Hematopoietic multipotent progenitor cell treated with erythropoietin and hydrocortisone succinate and interleukin-3 and kit ligand, for 4 days (in vitro differentiated cells): ENCODE data around the gene NSUN5.
"Not testable (repeated sequence)": the region's sequence is repeated elsewhere in the genome, so short reads cannot be mapped to it uniquely, and the experiment has no call there.

ENCODE experiments used
- DNase-seq: peaks from one replicate; pipeline ENCODE4 v3.0.0-alpha.2; 2015

NSUN5 gene

DNA sequence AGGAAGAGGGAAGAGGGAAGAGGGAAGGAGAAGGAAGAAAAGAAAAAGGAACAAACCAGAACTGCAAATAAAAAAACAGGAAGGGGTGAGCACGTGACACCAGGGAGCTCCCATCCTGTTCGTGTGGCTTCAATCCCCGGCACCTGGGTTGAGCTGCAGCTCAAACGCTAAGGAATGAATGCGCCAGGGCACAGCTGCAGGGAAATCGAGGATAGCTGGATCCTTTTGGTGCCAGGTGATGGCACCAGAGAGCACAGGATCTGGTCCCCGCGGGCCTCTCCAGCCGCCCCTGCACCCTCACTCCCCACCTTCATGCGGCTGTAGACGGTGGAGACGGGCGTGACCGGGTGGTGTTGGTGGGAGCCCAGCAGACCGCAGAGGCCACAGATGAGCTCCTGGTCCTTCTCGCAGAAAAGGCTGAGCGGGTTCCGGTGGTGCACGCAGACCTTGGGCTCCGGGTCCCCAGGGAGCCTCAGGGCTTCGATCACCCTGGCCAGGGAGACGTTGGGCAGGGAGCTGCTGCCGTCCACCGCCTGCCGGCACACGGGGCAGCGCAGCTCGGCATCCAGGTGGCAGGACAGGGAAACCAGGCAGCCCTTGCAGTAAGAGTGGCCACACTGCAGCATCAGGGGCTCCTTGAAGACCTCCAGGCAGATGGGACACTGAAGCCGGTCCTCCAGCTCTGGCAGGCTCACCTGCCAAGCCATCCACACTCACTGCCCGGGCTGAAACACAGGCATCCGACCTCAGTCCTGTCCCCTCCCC lies 15.6 kb upstream of the NSUN5 start:
- peak; percentile 79 for DNase-seq

DNA sequence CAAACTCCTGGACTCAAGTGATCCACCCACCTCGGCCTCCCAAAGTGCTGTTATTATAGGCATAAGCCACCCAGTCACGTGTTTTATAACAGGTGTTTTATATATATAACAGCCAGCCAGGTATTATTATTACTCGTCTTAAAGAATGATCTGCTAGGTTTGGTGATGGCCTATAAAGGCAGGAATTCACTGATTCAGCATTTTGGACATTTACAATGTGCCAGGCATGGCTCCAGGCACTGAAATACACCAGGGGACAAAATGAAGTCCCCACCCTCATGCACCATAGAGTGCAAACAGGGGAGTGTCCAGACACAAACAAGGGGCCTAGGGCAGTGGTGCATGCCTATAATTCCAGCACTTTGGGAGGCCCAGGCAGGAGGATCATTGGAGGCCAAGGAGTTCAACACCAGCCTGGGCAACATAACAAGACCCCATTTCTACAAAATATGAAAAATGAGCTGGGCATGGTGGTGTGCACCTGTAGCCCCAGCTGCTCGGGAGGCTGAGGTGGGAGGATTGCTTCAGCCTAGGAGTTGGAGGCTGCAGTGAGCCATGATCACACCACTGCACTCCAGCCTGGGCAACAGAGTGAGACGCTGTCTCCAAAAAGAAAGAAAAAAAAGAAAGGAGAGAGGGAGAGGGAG lies 14.9 kb upstream of the NSUN5 start:
- DNase-seq = not testable (repeated sequence)

GRCh38 chr7:73320009-73320408 lies 11.4 kb upstream of the NSUN5 start:
- not testable (repeated sequence) for DNase-seq

GRCh38 chr7:73319541-73319940 lies 10.9 kb upstream of the NSUN5 start:
- DNase-seq = not testable (repeated sequence)

DNA sequence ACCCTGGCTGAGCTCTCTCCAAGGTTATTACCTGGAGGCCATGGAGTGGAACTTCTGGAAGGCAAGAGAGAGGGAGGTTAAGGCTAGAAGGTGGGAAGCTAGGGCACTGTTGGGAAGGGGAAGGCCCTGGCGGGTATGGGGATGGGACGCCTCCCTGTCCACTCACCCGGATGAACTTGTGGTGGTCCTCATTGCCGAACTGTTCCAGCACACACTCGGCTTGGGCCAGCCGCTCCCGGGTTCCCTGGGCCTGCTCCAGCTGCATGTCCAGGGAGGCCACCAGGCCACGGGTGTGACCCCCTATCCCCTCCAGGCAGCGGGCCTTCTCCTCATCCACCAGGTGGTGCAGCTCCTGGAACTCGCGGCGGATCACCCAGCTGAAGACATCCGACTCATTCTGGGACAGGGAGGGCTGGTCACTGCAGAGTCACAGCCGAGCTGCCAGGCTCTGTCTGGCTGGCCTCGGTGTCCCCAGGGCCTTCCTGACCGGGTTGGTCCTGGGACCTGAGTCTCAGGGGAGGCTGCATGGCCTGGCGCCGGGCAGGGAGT lies 10.1 kb upstream of the NSUN5 start:
- DNase-seq = not testable (repeated sequence)

GRCh38 chr7:73316521-73316920 lies 7.9 kb upstream of the NSUN5 start:
- no peak for DNase-seq

DNA sequence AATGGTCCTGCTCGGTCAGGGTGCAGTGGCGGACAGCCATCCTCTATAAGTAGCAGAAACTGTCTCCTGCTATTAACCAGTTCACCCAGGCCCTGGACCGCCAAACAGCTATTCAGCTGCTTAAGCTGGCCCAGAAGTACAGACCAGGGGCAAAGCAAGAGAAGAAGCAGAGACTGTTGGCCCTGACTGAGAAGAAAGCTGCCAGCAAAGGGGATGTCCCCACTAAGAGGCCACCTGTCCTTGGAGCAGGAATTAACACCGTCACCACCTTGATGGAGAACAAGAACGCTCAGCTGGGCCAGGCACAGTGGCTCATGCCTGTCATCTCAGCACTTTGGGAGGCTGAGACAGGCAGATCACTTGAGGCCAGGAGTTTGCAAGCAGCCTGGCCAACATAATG lies 5.6 kb upstream of the NSUN5 start:
- no peak for DNase-seq

- no peak for DNase-seq
Observed at GRCh38 chr7:73313521-73313906, 4.9 kb upstream of the NSUN5 start.

- DNase-seq = no peak
Observed at GRCh38 chr7:73312831-73313520, 4.3 kb upstream of the NSUN5 start.

DNA sequence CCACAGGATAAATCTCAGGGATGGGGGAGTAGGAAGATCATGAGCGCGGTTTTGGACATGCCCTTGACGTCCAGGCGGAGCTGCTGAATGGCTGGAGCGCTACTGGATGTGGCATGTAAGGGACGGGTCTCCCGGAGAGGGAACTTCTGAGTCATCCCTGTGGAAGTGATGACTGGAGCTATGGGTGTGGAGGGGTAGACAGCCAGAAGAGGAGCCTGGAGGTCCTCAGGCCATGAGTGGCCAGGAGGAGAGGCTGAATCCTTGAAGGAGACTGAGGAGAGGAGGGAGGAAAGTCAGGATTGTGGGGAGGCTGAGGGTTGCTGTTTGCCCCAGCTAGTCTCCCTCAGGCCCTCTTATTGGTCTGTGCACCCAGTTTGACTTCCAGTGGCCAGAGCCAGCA lies 2.8 kb upstream of the NSUN5 start:
- DNase-seq = not testable (repeated sequence)

GRCh38 chr7:73308074-73308664 lies 457 bp downstream of the NSUN5 start:
- no peak for DNase-seq

GRCh38 chr7:73307436-73307835 lies 1.2 kb downstream of the NSUN5 start:
- no peak for DNase-seq

DNA sequence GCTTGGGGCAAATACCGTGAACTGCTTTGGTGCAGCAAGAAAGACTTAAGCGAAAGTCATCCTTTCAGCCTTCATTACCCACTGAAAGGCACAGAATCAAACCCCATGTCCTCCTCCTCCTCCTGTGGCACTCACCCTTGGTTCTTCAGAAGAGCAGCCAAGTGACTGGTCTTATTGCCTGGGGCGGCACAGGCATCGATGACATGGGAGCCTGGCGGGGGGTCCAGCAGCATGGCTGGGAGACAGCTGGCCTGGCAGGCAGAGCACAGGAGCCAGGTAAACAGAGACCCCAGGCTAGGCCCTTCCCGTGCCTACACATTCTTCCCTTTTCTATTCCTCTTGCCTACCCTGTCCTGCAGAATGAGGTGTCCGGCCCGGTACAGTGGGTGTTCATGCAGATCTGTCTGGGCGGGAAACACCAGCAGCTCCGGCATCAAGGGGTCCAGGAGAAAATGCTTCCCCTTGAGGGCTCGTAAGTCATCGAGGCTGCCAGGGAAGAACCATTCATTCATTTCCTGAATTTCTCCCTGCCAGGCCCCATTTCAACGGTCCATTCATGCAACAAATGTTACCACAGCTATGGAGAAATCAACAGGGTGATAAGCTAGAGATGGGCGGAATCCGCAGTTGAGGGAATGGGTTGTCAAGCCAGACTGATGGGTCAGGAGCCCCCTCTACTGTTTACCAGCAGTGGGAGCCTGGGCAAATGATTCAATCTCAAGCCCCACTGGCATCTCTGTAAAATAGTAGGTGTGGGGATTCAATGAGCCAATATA lies 3.8 kb downstream of the NSUN5 start:
- DNase-seq = peak; percentile 68

DNA sequence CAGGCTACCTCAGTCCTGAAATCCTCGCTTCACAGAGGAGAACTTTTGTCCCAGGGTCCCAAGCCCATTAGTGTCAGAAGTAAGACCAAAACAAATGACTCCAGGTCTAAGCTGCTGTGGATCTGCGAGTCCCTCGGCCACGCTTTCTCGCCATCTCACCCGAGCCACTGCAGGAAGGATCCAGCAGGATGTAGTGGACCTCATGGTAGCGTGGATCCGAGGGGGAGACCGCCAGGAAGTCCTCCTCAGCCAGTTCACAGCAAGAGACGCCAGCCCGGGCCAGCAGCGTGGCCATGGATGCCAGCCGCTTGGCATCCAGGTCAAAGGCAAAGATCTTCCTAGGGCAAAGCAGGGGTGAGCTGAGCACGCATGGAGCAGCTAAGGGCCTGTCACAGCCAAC lies 4.6 kb downstream of the NSUN5 start:
- DNase-seq = no peak

GRCh38 chr7:73303546-73303945 lies 5.1 kb downstream of the NSUN5 start:
- DNase-seq = no peak

DNA sequence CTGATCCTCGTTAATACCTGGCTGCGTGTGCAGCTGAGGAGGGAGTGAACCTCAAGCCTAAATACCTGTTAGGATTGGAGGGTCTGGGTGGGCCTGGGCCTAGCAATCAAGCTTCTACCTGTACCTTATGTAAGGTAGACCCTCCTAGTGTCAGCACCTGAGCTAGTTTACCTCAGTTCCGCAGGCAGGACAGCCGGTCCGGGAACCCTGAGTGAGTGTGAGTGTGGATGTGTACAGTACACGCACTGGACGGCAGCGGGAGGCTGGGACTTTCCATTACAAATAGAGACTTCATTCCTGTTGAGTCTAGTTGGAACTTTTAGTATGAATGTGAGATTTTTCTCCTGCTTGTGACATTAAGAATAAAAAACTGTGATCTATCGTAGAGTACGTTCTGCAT lies 5.8 kb downstream of the NSUN5 start:
- not testable (repeated sequence) for DNase-seq

- DNase-seq = not testable (repeated sequence)
Observed at GRCh38 chr7:73301108-73301507, 7.5 kb downstream of the NSUN5 start.

DNA sequence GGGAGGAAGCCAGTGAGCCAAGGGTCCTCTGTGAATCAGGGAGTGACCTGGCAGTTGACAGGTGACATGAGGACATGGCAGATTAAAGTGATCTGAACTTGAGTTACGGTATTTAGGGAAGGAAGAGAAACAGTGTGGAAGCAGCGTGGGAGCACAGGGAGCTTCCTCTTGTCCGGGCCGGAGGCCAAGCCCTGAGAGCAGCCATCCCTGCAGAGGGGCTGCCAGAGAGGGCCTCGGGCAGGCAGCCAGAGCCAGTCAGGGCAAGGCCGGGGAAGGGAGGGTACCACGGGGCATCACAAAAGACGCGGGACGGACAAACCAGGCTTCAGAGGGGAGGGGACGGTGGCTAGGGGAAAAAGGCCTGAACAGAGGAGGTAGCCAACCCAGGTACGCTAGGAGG lies 8.8 kb downstream of the NSUN5 start:
- not testable (repeated sequence) for DNase-seq

DNA sequence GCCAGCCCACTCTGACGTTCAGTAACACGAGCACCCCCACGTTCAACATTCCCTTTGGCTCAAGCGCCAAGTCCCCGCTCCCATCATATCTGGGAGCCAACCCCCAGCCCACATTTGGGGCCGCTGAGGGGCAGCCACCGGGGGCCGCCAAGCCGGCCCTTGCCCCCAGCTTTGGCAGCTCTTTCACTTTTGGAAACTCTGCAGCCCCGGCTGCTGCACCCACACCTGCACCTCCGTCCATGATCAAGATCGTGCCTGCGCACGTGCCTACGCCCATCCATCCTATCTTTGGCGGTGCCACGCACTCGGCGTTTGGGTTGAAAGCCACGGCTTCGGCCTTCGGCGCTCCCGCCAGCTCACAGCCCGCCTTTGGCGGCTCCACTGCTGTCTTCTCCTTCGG lies 10.9 kb downstream of the NSUN5 start:
- DNase-seq = not testable (repeated sequence)

- DNase-seq = not testable (repeated sequence)
Observed at GRCh38 chr7:73297235-73297634, 11.4 kb downstream of the NSUN5 start.

DNA sequence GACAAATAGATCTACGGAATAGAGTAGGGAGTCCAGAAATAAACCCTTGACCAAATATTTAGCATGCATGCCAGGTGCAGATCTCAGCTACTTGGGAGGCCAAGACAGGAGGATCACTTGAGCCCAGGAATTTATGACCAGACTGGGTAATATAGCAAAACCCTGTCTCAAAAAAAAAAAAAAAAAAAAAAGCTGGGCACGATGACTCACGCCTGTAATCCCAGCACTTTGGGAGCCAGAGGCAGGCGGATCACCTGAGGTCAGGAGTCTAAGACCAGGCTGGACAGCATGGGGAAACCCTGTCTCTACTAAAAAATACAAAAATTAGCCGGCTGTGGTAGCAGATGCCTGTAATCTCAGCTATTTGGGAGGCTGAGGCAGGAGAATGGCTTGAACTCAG lies 31.4 kb downstream of the NSUN5 start:
- DNase-seq = not testable (repeated sequence)

DNA sequence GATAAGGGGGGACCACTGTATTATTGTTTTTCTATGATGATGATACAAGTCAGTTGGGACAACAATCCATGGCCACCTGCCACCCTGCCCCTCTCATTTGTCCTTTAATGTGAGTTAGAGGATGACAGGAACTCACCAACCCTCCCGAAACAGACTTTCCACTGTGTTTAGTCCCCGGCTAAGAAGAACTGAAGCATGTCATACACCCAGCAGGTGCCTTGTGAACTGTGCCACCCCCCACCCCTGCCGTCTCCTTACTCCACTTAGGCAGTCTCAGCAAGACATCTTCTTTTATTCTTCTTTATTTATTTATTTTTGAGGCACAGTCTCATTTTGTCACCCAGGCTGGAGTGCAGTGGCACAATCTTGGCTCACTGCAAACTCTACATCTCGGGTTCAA lies 40.8 kb downstream of the NSUN5 start:
- DNase-seq = not testable (repeated sequence)
